ENCODE measurements around the gene SLC29A3.
A peak's percentile ranks its signal among the peaks of the same experiment; 100 is the strongest.

The SLC29A3 gene

DNA sequence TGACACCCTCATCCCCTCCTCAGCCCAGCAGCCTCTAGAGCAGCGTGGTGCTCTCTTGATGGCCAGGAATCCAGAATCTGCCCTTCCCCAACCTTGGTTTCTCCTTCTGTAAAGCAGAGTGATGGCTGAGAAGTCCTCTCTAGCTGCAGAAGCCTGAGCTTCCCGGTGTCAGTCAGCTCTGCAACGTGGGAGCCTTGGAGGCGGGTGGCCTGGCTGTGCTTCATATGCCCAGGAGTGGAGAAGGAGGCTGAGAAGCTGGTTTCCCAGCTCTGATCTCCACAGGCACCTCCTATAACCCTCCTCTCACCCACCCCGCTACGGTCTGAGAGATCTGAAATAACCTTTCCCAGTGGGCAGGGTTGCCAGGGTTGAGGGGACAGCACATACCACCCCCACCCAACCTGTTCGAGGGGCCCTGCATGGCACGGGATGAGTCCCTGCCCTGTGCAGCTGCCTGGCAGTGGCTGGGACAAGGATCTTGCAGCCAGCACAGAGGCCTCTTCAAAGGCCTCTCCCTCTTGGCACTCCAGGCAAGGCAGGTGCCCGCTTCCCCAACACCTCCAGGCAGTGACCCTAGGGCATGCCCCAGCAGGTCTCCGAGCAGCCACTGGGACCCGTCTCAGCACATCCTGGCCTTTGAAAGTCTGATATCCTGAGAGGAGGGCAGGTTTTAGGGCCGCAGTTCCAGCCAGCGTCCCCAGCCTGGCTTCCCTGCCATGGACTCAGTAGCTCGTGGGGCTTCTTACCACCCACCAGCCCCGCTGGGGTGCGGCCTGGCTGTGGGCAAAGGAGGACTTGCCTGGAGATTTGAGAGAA is 18.3 kb upstream of the SLC29A3 start:
- no peak for DNase-seq (ENCODE audit: low spot score)

GRCh38 chr10:71301371-71301916 is 17.6 kb upstream of the SLC29A3 start:
- DNase-seq (ENCODE audit: low spot score): no peak

GRCh38 chr10:71302451-71302850 is 16.6 kb upstream of the SLC29A3 start:
- no peak for DNase-seq (ENCODE audit: low spot score)

- DNase-seq (ENCODE audit: low spot score): peak; percentile 53
Observed at GRCh38 chr10:71302874-71303568, 16.0 kb upstream of the SLC29A3 start.

GRCh38 chr10:71303569-71303907 is 15.5 kb upstream of the SLC29A3 start:
- no peak for DNase-seq (ENCODE audit: low spot score)

DNA sequence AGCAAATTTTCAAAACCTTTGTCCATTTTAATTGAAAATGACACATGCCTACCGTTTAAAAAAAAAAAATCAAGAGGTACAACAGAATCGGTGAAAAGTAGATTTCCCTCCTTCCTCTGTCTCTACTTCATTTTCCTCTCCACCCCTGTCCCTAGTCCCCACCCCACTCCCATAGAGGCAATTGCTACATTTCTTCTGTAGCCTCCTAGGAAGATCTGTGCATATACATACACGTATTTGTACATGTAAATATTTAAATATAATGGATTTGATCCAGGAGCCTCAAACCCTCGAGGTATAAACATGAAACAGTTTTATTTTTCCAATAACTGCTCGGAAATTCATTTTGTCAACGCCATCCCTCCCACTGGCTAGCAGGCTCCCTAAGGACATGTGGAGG is 14.1 kb upstream of the SLC29A3 start:
- DNase-seq (ENCODE audit: low spot score): no peak

DNA sequence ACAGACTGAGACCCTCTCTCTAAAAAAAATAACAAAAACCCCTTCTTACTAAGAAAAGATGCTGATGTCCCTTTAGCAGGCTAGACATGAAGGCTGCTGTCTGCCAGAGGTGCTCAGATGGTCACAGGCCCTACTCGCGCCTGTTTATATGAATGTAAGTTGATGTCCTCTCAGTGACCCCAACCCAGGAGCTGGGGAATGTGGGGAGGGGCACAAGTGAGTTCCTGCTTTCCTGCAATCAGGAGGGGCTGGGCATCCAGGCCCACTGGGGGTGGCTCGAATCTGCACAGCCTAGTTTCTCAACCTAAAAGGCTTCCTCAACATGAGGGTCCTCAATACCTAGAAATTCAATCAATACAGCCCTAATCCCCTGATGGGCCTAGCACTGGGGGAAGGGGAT is 12.1 kb upstream of the SLC29A3 start:
- DNase-seq (ENCODE audit: low spot score): no peak

- DNase-seq (ENCODE audit: low spot score): no peak
Observed at GRCh38 chr10:71307469-71308085, 11.5 kb upstream of the SLC29A3 start.

DNA sequence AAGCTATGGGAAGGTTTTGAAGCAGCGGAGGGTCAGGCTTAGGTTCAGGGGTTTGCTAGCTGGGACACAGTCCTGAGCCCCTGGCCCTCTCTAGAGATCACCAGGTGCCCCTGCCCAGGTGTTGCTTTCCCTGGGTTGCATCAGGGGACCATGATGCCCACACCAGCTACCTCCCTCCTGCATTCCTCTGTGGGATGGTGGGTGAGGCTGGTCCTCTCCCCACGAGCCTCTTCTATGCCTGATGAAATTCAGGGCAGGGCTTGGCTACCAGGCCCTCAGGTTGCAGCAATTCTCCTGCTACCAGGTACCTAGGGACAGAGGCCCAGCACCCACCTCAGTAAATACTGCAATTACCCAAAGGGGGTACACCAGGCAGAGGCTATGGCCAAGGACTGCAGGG is 10.8 kb upstream of the SLC29A3 start:
- no peak for DNase-seq (ENCODE audit: low spot score)

- DNase-seq (ENCODE audit: low spot score): no peak
Observed at GRCh38 chr10:71308985-71309384, 10.1 kb upstream of the SLC29A3 start.

- no peak for DNase-seq (ENCODE audit: low spot score)
Observed at GRCh38 chr10:71309919-71310318, 9.1 kb upstream of the SLC29A3 start.

DNA sequence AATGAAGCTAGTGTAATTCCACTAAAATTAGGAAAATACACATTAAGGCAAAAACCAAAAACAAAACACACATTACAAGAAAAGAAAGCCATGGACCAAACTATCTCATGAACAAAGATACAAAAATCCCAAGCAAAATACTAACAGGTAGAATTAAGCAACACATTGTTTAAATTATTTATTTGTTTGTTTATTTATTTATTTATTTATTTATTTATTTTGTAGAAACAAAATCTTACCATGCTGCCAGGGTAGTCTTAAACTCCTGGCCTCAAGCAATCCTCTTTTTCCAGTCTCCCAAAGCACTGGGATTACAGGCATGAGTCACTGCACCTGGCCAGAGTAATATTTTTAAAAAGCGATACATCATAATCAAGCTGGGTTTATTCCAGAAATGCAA is 6.8 kb upstream of the SLC29A3 start:
- DNase-seq (ENCODE audit: low spot score): no peak

GRCh38 chr10:71312811-71313789 is 6.0 kb upstream of the SLC29A3 start:
- DNase-seq (ENCODE audit: low spot score): no peak

- peak; percentile 48 for DNase-seq (ENCODE audit: low spot score)
Observed at GRCh38 chr10:71314028-71314693, 4.9 kb upstream of the SLC29A3 start.

DNA sequence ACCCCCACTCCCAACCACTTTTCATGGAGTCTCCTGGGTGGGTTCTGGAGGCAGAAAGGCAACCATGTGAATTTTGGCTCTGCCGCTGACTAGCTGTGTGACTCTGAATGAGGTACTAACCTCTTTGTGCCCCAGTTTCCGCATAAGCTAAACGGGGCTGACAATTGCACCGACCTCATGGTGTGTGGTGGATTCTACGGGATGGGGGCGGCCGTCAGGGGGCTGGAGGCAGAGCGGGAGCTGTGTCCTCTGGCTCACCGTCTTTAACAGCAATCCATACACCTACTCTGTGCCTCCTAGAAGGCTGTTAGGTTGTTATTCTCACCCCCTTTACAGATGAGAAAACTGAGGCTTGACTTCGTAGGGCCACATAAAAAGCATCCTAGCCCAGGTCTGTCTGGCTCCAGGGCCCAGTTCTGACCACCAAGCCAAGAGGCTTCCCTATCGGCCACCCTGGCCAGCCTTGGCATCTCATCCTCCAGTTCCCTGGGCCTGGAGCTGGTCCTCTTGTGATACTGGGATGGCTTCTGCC is 4.3 kb upstream of the SLC29A3 start:
- DNase-seq (ENCODE audit: low spot score): no peak

GRCh38 chr10:71316056-71316785 is 2.8 kb upstream of the SLC29A3 start:
- no peak for DNase-seq (ENCODE audit: low spot score)

DNA sequence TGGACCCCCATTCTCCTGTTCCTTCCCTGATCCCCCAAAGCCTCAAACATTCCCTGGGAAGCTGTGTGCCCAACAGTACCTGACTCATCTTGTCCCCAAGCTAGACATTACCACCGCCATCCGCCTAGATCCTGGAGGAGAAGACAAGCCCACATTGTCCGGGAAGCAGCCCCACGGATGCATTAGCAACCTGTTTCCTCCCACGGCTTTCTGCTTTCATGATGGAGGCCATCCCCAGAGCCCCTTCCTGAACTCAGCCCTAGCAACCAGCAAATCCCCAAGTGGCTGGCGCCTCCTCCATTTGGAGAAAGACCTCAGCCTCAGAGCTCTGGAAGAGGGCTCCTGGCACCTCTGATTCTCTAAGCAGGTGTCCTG is 2.3 kb upstream of the SLC29A3 start:
- no peak for DNase-seq (ENCODE audit: low spot score)

DNA sequence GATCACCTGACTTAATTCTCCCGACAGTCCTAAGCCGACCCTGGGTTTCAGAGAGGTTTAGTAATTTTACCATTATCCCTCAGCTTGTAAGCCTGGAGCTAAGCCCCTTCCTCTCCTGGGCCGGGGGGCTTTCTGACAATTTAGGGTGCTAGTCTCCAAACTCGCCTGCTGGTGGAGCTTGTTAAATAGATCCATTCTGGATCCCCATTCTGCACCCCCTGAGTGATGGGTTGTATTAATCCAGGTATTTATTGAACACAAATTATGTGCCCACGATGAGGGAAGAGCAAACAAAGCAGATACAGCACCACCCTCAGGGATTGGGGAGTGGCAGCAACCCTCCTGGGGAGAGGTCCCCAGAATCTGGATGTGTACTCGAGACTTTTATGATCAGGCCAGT is 1.3 kb upstream of the SLC29A3 start:
- DNase-seq (ENCODE audit: low spot score): no peak

- DNase-seq (ENCODE audit: low spot score): no peak
Observed at GRCh38 chr10:71319800-71320392, 837 bp downstream of the SLC29A3 start.

DNA sequence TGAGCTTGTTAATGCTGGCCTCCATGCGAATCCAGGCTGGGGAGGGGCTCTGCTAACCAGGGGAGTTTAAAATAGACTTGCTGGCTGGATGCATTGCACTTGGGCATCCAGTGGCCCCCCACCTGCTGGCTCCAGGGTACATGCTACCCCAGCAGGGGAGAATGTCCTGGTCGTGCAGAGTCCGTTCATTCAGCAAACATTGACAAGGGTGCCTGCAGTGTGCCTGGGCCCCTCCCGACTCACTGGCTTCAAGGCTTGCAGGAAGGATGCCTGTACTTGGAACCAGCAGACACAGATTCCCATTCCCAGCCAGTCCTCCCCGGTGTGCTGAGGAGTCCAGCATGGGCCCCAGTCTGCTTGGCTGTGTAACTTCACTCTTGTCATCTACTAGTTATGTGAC is 1.5 kb downstream of the SLC29A3 start:
- DNase-seq (ENCODE audit: low spot score): no peak
